ENCODE data around the gene MILR1. TPM values are rescaled to one million over a fixed set of nuclear protein-coding genes. Genes with fewer than 3 reads are reported as not detected.
A peak's percentile ranks its signal among the peaks of the same experiment; 100 is the strongest.

The MILR1 gene, protein sequence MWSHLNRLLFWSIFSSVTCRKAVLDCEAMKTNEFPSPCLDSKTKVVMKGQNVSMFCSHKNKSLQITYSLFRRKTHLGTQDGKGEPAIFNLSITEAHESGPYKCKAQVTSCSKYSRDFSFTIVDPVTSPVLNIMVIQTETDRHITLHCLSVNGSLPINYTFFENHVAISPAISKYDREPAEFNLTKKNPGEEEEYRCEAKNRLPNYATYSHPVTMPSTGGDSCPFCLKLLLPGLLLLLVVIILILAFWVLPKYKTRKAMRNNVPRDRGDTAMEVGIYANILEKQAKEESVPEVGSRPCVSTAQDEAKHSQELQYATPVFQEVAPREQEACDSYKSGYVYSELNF
- 10 to 100 TPM in 3 of 6 donors, 1 to 10 TPM in 3; 5.7 to 52.7 (median 15.9) TPM for polyA plus RNA-seq (ENCODE audit: low read depth in 6 of 6)

DNA sequence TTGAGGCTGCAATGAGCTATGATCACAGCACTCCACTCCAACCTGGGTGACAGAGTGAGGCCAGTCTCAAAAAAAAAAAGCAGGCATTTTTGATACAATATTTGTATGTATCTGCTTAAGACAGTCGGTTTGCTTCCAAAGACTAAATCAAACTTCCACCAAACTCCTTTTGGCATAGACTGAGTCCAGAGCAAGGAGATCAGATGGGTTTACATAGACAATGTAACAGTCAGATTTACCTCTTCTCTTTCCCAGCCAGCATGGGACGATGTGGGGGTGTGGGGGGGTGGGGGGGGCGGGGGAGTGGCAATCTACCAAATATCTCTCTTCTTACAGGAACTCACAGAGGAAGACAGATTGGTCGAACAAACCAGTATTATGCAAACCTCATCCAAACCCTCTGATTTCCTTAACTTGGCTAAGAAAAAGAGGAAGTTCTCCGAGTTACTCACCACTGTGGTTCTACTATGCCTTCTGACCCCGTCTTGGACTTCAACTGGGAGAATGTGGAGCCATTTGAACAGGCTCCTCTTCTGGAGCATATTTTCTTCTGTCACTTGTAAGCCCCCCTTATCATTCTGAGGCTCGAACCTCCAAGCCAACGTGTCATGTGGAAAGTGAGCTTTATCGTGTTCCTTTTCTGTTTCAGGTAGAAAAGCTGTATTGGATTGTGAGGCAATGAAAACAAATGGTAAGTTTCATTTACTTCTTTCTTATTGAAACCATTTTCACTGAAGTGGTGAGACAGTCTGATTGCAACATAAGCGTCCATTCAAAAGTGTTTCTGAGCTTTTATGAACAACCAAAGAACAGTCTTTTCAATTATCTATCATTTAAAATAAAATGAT, at the start of gene MILR1:
Gene MILR1, plus strand, starts transcription at position 451 of the 848 bp plus-strand sequence. Its CDS starts 54 bp downstream, at position 505.
- Mint-ChIP-seq H3K4me3 (peak within 1 kb of the TSS; percentile 48 to 93 (median 86)), H3K4me1 (peaks cover 21 to 56% (median 45%) of the 10 kb centered on the region in 3 donors), H3K36me3 (peaks cover 6 to 8% of the 10 kb centered on the region in 2 donors), H3K27ac (peak within 1 kb of the TSS; percentile 81 to 98 (median 96)), H3K9me3 (no peaks in the 10 kb centered on the region), H3K27me3 (no peaks in the 10 kb centered on the region)
- DNase-seq = peak; percentile 63
- peak; percentile 99 for ATAC-seq (ENCODE audit: low read depth in 2 of 2)

DNA sequence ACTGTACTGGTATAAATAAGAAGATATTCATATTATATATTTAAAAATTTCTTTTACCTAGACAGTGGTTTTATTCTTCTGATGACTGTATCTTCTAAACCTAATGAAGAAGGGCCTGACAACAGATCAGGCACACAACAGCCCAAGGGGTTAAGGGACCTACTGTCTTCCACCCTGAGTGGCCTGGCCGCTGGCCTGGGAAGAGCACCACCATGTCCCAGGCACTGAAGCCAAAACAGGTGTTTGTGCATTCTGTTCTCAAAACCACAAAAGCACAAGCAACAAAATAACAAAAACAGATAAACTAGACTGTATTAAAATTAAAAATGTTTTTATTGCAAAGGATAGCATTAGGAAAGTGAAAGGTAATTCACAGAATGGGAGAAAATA, 49.2 kb upstream of the MILR1 start:
- Mint-ChIP-seq H3K9me3 (peaks cover 0 to 4% (median 0%) of the 10 kb centered on the region in 7 donors), H3K27ac (peak overlapping the region in 2 of 6 donors; percentile 28 to 88), H3K27me3 (no peaks in the 10 kb centered on the region), H3K4me3 (peak overlapping the region in 5 of 8 donors; percentile 15 to 91 (median 82)), H3K36me3 (peaks cover 0 to 5% of the 10 kb centered on the region in 2 donors), H3K4me1 (peaks cover 48 to 86% (median 68%) of the 10 kb centered on the region in 3 donors)
- ATAC-seq (ENCODE audit: low read depth in 2 of 2) (no peak), DNase-seq (no peak)

DNA sequence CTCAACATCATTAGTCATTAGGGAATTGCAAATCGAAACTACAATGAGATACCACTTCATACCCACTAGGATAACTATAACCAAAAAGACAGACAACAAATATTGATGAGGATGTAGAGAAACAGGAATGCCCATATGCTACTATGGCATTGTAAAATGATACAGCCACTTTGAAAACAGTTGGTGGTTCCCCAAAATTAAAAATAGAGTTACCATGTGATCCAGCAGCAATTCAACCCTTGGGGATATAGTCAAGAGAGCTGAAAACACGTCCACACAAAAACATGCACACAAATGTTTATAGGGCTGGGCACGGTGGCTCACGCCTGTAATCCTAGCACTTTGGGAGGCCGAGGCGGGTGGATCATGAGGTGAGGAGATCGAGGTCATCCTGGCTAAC, 48.3 kb upstream of the MILR1 start:
- H3K27ac Mint-ChIP-seq = peak overlapping the region; percentile 77 to 98 (median 96)
- peaks cover 0 to 4% (median 0%) of the 10 kb centered on the region in 7 donors for H3K9me3 Mint-ChIP-seq
- H3K4me3 Mint-ChIP-seq = peak overlapping the region; percentile 48 to 91 (median 85)
- DNase-seq (peak; percentile 41), ATAC-seq (ENCODE audit: low read depth in 2 of 2) (peak; percentile 75 to 81)
- no peaks in the 10 kb centered on the region for H3K27me3 Mint-ChIP-seq
- H3K36me3 Mint-ChIP-seq = peaks cover 0 to 5% of the 10 kb centered on the region in 2 donors
- H3K4me1 Mint-ChIP-seq = peaks cover 54 to 91% (median 76%) of the 10 kb centered on the region in 3 donors

DNA sequence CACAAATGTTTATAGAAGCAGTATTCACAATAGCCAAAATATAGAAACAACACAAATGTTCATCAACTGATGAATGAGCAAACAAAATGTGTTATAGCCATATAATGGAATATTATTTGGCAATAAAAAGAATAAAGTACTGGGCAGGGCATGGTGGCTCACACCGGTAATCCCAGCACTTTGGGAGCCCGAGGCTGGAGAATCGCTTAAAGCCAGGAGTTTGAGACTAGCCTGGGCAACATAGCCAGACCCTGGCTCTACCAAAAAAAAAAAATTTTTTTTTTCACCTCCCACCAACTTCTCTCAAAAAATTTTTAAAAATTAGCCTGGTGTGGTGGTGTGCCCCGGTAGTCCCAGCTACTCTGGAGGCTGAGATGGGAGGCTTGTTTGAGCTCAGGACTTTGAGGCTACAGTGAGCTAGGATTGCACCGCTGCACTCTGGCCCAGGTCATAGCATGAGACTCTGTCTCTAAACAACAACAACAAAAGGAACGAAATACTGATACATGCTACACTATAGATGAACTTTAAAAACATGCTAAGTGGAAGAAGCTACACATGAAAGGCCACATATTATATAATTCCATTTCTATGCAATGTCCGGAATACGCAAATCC, 47.6 kb upstream of the MILR1 start:
- Mint-ChIP-seq H3K4me1 (peaks cover 51 to 89% (median 73%) of the 10 kb centered on the region in 3 donors), H3K9me3 (peaks cover 0 to 4% (median 0%) of the 10 kb centered on the region in 7 donors), H3K27ac (peak overlapping the region; percentile 69 to 98 (median 96)), H3K4me3 (peak overlapping the region; percentile 35 to 91 (median 79)), H3K36me3 (peaks cover 0 to 5% of the 10 kb centered on the region in 2 donors), H3K27me3 (no peaks in the 10 kb centered on the region)
- DNase-seq = no peak
- no peak for ATAC-seq (ENCODE audit: low read depth in 2 of 2)

DNA sequence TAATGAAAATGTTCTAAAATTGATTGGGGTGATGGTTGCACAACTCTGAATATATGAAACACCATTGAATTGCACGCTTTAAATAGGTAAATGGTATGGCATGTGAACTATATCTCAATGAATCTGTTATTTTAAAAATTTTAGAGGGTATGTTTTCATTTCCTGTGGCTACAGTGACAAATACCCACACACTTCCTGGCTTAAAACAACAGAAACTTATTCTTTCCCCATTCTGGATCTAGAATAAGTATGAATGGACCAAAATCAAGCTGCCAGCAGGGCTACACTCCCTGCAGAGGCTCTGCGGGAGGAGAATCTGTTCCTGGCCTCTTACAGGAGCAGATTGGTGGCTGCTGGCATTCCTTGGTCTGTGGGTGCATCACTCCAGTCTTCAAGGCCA, 47.0 kb upstream of the MILR1 start:
- DNase-seq (no peak), ATAC-seq (ENCODE audit: low read depth in 2 of 2) (no peak)
- peak overlapping the region in 7 of 8 donors; percentile 35 to 91 (median 75) for H3K4me3 Mint-ChIP-seq
- H3K36me3 Mint-ChIP-seq = peaks cover 0 to 5% of the 10 kb centered on the region in 2 donors
- peaks cover 0 to 4% (median 0%) of the 10 kb centered on the region in 7 donors for H3K9me3 Mint-ChIP-seq
- H3K4me1 Mint-ChIP-seq = peaks cover 52 to 89% (median 73%) of the 10 kb centered on the region in 3 donors
- H3K27ac Mint-ChIP-seq = peak overlapping the region in 5 of 6 donors; percentile 69 to 95 (median 89)
- no peaks in the 10 kb centered on the region for H3K27me3 Mint-ChIP-seq

DNA sequence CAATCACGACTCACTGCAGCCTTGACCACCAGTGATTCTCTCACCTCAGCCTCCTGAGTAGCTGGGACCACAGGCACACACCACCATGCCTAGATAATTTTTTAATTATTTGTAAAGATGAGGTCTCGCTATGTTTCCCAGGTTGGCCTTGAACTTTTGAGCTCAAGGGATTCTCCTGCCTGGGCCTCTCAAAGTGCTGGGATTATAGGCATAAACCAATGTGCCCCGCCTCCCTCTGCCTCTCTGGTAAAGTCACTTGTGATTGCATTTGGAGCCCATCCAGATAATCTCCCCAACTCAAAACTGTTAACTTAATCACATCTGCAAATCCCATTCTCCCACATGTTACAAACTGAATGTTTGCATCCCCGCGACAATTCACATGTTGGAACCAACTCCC, 46.4 kb upstream of the MILR1 start:
- Mint-ChIP-seq H3K4me3 (peak overlapping the region in 5 of 8 donors; percentile 43 to 88 (median 57)), H3K4me1 (peaks cover 52 to 92% (median 76%) of the 10 kb centered on the region in 3 donors), H3K9me3 (peaks cover 0 to 4% (median 0%) of the 10 kb centered on the region in 7 donors), H3K27ac (peak overlapping the region in 4 of 6 donors; percentile 58 to 90 (median 80)), H3K27me3 (no peaks in the 10 kb centered on the region), H3K36me3 (peaks cover 0 to 5% of the 10 kb centered on the region in 2 donors)
- no peak for DNase-seq
- ATAC-seq (ENCODE audit: low read depth in 2 of 2) = no peak

DNA sequence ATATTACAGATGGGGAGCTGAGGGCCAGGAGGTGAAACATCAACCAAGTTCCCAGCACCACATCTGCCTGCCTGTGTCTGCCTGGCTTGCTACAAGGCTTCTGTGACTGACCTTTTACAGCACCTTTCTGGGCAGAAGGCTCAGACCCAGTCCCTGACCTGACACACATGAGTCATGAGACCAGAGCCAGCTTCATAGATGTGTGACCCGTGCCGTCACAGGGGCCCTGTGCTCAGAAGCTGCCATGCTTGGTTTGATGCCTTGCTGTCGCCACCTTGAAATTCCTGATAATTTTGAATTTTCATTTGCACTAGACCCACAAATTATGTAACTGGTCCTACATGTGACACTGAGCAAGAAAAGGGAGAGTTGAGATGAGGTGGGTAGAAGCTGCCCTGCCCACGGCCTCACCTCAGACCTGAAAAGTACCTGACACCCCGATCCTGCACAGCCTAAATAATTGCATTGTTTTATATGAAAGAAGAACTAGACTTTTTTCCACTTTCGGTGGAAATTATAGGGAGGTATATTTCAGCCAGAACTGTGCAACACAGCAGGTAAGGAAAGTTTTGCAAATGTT, 44.9 kb upstream of the MILR1 start:
- peaks cover 44 to 95% (median 67%) of the 10 kb centered on the region in 3 donors for H3K4me1 Mint-ChIP-seq
- ATAC-seq (ENCODE audit: low read depth in 2 of 2) = no peak
- no peaks in the 10 kb centered on the region for H3K27me3 Mint-ChIP-seq
- peaks cover 0 to 5% of the 10 kb centered on the region in 2 donors for H3K36me3 Mint-ChIP-seq
- peak overlapping the region; percentile 20 to 94 (median 86) for H3K27ac Mint-ChIP-seq
- peak overlapping the region in 7 of 8 donors; percentile 36 to 89 (median 66) for H3K4me3 Mint-ChIP-seq
- H3K9me3 Mint-ChIP-seq = peaks cover 0 to 4% (median 0%) of the 10 kb centered on the region in 7 donors
- DNase-seq = no peak

DNA sequence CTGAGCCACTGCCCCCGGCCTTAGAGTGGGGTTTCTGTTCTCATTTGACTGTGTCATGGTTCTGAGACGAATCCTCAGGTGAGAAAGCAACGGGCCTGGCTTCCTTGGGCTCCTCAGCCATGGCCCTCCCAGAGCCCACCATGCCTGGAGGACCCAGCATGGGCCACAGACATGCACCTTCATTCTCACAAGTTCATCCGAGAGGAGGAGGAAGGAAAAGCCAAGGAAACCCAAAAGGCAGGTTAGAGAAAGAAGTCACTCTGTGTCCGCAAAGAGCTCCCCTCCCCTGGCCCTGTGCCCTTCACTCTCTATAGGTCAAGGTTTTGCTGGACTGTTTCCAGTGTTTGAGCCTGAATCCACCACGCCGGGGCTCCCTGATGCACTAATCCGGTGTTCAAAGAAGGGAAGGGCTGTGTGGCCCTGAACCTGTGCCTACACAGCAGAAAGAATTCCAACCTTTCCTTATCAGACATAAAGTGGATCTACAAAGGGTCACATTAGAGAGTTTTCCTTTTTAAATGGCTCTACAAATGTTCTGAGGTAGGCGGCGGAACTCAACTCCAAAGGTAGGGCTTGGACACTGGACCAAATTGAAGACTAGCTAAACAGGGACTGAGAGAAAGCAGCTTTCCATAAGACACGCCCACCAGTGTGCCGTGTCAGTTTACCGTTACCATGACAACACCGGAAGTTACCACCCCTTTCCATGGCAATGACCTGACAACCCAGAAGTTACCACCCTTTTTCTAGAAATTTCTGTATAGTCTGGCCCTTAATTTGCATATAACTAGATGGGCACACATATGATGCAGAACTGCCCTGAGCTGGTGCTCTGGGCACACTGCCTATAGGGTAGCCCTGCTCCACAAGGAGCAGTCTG, 42.4 kb upstream of the MILR1 start:
- Mint-ChIP-seq H3K27me3 (no peaks in the 10 kb centered on the region), H3K4me3 (peak overlapping the region in 2 of 8 donors; percentile 19 to 35), H3K4me1 (peaks cover 43 to 95% (median 68%) of the 10 kb centered on the region in 3 donors), H3K36me3 (no peaks in the 10 kb centered on the region), H3K27ac (peak overlapping the region in 4 of 6 donors; percentile 36 to 84 (median 70)), H3K9me3 (no peaks in the 10 kb centered on the region)
- DNase-seq (no peak), ATAC-seq (ENCODE audit: low read depth in 2 of 2) (no peak)

DNA sequence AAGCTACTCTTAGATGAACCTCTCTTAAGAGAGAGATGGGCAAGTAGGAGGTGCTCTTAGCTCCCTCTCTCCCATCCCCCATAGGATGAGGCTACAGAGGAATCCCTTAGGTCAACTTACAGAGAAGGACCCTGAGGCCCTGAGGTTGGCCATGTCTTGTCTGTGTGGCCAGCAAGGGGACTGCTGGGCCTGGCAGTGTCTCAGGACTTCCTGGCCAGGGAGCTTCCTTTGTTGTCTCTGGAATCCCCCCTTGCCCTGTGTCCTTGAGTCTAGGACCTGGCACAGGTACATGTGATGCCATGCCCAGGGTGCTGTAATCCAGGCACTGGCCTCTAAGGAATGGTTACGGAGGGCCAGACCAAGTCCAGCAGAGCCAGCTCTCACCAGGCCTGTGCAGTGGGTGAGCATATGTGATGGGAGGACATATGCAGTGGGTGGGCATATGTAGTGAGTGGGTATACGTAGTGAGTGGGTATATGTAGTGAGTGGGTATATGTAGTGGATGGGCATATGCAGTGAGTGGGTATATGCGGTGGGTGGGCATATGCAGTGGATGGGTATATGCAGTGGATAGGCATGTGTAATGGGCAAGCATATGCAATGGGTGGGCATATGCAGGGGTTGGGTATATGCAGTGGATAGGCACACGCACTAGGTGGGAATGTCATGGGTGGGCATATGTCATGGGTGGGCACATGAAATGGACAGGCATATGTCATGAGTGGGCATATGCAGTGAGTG, 38.0 kb upstream of the MILR1 start:
- DNase-seq (no peak), ATAC-seq (ENCODE audit: low read depth in 2 of 2) (no peak)
- no peaks in the 10 kb centered on the region for H3K9me3 Mint-ChIP-seq
- no peaks in the 10 kb centered on the region for H3K36me3 Mint-ChIP-seq
- no peaks in the 10 kb centered on the region for H3K27me3 Mint-ChIP-seq
- peak overlapping the region in 4 of 6 donors; percentile 75 to 88 (median 79) for H3K27ac Mint-ChIP-seq
- peaks cover 39 to 84% (median 58%) of the 10 kb centered on the region in 3 donors for H3K4me1 Mint-ChIP-seq
- peak overlapping the region; percentile 66 to 98 (median 78) for H3K4me3 Mint-ChIP-seq

DNA sequence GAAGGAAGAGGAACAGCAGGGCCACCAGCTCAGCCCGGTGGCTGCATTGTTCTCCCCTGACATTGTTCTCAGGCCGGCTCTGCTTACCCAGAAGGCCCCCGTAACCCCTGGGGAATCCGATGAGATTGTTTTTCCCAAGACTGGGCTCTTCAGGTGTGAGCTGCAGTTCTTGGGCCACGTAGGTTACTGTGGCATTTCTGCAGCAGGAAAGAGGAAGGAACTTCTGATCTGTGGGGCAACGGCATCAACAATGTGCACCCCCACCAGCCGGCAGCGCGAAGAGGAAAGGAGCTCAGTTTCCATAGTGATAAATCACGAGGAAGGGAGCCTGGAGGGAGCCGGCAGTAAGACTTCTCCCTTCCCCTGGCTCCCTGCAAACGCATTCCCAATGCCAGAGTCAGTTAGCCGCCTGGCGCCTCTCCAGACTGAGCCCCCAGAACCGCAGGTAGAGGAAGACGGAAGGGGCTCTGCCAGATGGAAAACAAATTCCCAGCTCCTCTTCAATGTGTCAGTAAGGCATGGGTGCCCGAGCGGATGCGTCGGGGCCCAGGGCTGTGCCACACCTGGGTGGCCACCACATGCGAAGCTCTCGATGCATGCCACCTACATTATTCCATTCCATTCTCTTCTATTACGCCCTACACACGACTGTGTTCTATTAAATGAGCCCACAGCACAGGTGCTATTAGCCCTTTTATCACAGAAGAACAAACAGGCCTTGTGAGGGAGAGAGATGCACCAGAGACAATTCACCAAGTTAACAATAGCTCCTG, 36.7 kb upstream of the MILR1 start:
- H3K36me3 Mint-ChIP-seq = no peaks in the 10 kb centered on the region
- peak overlapping the region; percentile 83 to 98 (median 97) for H3K4me3 Mint-ChIP-seq
- H3K9me3 Mint-ChIP-seq = no peaks in the 10 kb centered on the region
- peaks cover 32 to 75% (median 47%) of the 10 kb centered on the region in 3 donors for H3K4me1 Mint-ChIP-seq
- no peaks in the 10 kb centered on the region for H3K27me3 Mint-ChIP-seq
- ATAC-seq (ENCODE audit: low read depth in 2 of 2) (peak; percentile 72 to 74), DNase-seq (peak; percentile 70)
- peak overlapping the region; percentile 94 to 98 (median 98) for H3K27ac Mint-ChIP-seq

DNA sequence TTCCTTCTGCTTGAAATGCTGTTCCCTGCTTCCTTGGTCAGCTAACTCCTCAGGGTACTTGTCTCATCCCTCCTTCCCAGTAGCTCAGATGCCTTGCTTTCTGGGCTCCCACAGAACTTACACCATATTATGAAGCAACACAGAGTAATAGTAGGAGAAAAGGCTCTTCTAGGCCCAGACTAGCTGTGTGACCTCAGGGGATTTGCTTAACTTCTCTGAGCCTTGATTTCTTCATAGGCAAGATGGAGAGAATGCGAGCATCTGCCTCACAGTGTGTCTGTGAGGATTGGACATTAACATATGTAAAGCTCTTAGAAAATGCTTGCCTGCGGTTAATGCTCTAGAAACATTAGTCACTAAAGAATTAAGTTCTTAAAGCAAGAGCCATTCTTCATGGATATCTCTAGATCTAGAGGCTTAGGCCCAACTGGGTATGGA, 36.0 kb upstream of the MILR1 start:
- Mint-ChIP-seq H3K4me3 (peak overlapping the region; percentile 83 to 98 (median 97)), H3K27me3 (no peaks in the 10 kb centered on the region), H3K27ac (peak overlapping the region; percentile 94 to 98 (median 98)), H3K36me3 (no peaks in the 10 kb centered on the region), H3K9me3 (no peaks in the 10 kb centered on the region), H3K4me1 (peaks cover 32 to 67% (median 46%) of the 10 kb centered on the region in 3 donors)
- DNase-seq (no peak), ATAC-seq (ENCODE audit: low read depth in 2 of 2) (no peak)

Measured in naive B cell (primary cell).